Mucosa of descending colon (tissue), 3 donors: Measurements from ENCODE around the gene TMPRSS11E. TPM values are rescaled to one million over a fixed set of nuclear protein-coding genes. Genes with fewer than 3 reads are reported as not detected.
"Not testable (repeated sequence)": the region's sequence is repeated elsewhere in the genome, so short reads cannot be mapped to it uniquely, and the experiment has no call there.

Experiments
- ATAC-seq: fragments of 200-7000 bp; cut with Tn5 transposase; one replicate; pipeline ENCODE4 v1.9.1; 2020; ENCODE audit warnings: mild to moderate bottlenecking, moderate library complexity
- DNase-seq, 3 donors: peaks; one replicate each; pipeline ENCODE4 v3.0.0-alpha.2; 2020
- H3K36me3 ChIP-seq: fragments of 200-600 bp; one replicate; pipeline ENCODE4 v1.8.0; 2021; ENCODE audit warnings: low read depth, mild to moderate bottlenecking
- H3K4me1 ChIP-seq: fragments of 200-600 bp; one replicate; pipeline ENCODE4 v1.8.0; 2021; ENCODE audit warnings: low read depth, mild to moderate bottlenecking
- H3K4me3 ChIP-seq: fragments of 200-600 bp; one replicate; pipeline ENCODE4 v1.8.0; 2021; ENCODE audit warnings: mild to moderate bottlenecking
- H3K9me3 ChIP-seq: fragments of 200-600 bp; one replicate; pipeline ENCODE4 v1.8.0; 2021; ENCODE audit warnings: mild to moderate bottlenecking
- CTCF ChIP-seq: fragments of 200-600 bp; IDR thresholded peaks from one replicate; pipeline ENCODE4 v1.8.0; 2022; ENCODE audit warnings: antibody characterized with exemption, mild to moderate bottlenecking
- intact Hi-C, 2 donors: fragments of 100-400 bp; cut with DNase I in 1 of 2; cut with micrococcal nuclease in 1 of 2; formaldehyde crosslinking; loops; one replicate each; pipeline versions ENCODE4 v1.11.0 to v1.11.1; 2022; cut with DNase I, micrococcal nuclease
- long read RNA-seq, 2 donors: library from polyadenylated mRNA; unstranded; transcript quantifications; one replicate each; pipeline ENCODE4 v2.0.0, GENCODE V29; 2019 to 2021
- total RNA-seq, 3 donors: library from RNA; stranded (reverse); fragmentation: NEBNext Ultra II Directional in 2 of 3; extraction: Animal tissue kit (Norgen Biotek cat#: 25700) in 2 of 3; gene quantifications; one replicate each; pipeline versions ENCODE4 v1.2.1 to v1.2.4, GENCODE V29; 2021 to 2023
- donor health status: DM: no; HTN: no; CAD: no; lungs with moderate emphysema.
- donor health status: DM: no; HTN: no; CAD: no.
- donor health status: DM: no; HTN: yes; CAD: no.

TMPRSS11E gene
- not detected for total RNA-seq
- long read RNA-seq, donor 1 = 0 reads
- long read RNA-seq, donor 2 = 0 reads

GRCh38 chr4:68447201-68447600, at the start of gene TMPRSS11E:
Gene TMPRSS11E, plus strand, starts transcription at chr4:68447463. Its CDS starts 50 bp downstream, at chr4:68447513.
- DNase-seq (no peak), ATAC-seq (no peak)
- Histone ChIP-seq H3K36me3 (no peaks in the 10 kb centered on the region), H3K9me3 (no peaks in the 10 kb centered on the region), H3K4me1 (no peaks in the 10 kb centered on the region), H3K4me3 (no peak within 1 kb of the TSS)
- no peak for TF ChIP-seq CTCF
- intact Hi-C loops = no loop called here

DNA sequence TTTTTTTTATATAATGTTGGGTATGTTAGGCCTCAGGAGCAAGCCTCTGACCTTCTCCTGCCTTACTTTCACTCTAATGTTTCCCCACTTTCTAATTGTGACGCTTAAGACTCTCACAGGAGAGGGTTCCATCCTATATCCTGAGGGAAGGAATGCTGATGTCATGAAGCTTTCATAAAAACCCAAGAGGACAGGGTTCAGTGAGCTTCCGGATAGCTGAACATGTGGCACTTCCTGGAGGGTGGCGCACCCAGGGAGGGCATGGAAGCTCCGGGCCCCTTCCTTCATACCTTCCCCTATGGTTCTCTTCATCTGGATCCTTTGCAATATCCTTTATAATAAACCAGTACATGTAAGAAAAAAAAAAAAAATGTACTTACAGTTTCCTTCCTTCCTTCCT, 48.0 kb upstream of the TMPRSS11E start:
- Histone ChIP-seq H3K4me3 (no peak overlapping the region), H3K36me3 (no peaks in the 10 kb centered on the region), H3K4me1 (no peaks in the 10 kb centered on the region), H3K9me3 (no peaks in the 10 kb centered on the region)
- ATAC-seq = no peak
- intact Hi-C loops = no loop called here
- DNase-seq = no peak
- no peak for TF ChIP-seq CTCF

DNA sequence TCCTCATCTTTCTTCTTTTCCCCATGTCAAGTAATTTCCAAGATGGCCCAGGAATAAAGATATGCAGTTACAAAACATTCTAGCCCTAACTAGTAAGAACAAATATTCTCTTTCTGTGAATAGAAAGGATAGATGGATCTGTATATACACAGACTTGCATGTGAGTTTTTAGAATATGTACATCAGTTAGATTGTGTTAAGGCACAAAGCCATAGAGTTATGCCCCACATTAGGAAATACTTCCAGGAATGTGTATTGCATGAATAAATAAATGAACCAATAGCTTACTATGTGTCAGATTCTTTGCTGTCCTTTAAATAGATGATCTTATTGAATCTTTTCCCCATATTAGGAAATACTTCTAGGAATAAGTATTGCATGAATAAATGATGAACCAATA, 46.0 kb upstream of the TMPRSS11E start:
- DNase-seq = no peak
- Histone ChIP-seq H3K36me3 (no peaks in the 10 kb centered on the region), H3K4me3 (no peak overlapping the region), H3K4me1 (no peaks in the 10 kb centered on the region), H3K9me3 (no peaks in the 10 kb centered on the region)
- intact Hi-C loops = no loop called here
- no peak for ATAC-seq
- TF ChIP-seq CTCF = no peak

DNA sequence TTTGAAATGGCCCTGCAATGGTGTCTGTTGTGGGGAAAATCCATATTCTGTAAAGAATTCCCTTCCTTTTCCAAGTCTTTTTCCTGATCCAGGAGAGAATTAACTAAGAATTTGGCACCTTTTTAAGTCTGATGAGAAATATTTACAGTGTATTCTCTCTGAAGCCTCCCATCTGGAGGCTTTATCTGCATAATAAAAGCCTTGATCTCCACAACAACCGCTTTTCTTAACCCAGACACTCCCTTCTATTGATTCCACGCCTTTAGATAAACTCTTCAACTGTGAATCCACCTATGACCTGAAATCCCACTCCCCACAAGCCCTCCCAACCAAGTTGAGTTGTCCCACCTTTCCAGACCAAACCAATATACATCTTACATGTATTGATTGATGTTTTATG, 43.1 kb upstream of the TMPRSS11E start:
- Histone ChIP-seq H3K4me1 (no peaks in the 10 kb centered on the region), H3K36me3 (no peaks in the 10 kb centered on the region), H3K9me3 (no peaks in the 10 kb centered on the region), H3K4me3 (no peak overlapping the region)
- no peak for ATAC-seq
- no peak for DNase-seq
- TF ChIP-seq CTCF = no peak
- intact Hi-C loops = no loop called here

GRCh38 chr4:68405718-68406478, 41.4 kb upstream of the TMPRSS11E start:
- DNase-seq, H3K36me3 ChIP-seq, H3K4me1 ChIP-seq, ATAC-seq, H3K9me3 ChIP-seq, H3K4me3 ChIP-seq, intact Hi-C loops: not testable (repeated sequence)

DNA sequence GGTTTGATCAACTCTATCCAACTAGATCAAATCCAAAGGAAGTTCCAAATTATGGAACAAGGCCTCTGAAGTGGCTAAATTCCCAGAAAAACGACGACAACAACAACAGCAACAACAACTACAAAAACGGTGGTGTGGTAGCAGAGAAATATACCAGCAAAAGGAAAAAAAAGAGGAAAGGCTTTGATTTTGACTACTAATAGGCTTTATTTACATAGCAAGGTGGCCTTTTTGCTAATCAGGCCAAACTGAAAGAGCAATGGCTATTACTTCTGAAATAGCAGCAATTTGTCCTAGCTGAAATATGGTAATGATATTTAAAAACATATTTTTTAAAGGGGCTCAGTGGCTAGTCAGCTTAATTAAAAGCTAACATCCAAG, 40.8 kb upstream of the TMPRSS11E start:
- no peak for TF ChIP-seq CTCF
- no peak overlapping the region for H3K4me3 ChIP-seq
- ATAC-seq (no peak), DNase-seq (no peak)
- no peaks in the 10 kb centered on the region for H3K36me3 ChIP-seq
- intact Hi-C loops = no loop called here
- H3K9me3 ChIP-seq = no peaks in the 10 kb centered on the region
- H3K4me1 ChIP-seq = no peaks in the 10 kb centered on the region

- H3K36me3 ChIP-seq, intact Hi-C loops, H3K4me1 ChIP-seq, H3K9me3 ChIP-seq, ATAC-seq, H3K4me3 ChIP-seq, DNase-seq: not testable (repeated sequence)
Observed at GRCh38 chr4:68407015-68407867, 40.0 kb upstream of the TMPRSS11E start.
